Measurements from ENCODE around the gene GGA1.

Gene GGA1

DNA sequence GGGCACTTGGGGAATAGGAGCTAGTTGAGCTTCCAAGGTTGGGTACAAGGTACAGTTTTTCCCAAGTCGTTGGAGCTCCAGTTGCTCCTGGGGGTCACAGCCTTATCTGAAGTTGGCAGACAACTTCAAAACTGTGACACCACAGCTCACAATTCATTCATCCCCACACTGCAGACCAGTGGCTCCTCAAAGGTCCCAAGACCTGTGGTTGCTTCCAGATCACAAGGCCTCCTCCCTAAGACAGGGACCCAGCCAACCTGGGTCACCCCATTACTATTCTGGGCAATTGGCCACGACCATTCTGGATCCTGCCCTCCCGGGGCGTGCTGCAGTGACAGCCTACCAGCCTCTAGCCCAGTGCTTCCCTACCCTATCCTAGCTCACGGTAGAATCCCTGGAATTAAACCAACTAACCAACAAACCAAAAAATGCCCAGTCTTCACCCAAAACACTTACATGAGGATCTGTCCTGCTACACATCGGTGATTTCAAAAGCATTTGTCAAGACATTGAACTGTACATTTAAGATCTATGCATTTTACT is 49.0 kb downstream of the GGA1 start:
- H3K9me3 ChIP-seq (ENCODE audit: low read depth, low read length): no peaks in the 10 kb centered on the region
- peak overlapping the region; percentile 86 for H3K4me3 ChIP-seq
- TF ChIP-seq EZH2 (IDR thresholded peaks at IDR 0.05): no peak
- no peak for TF ChIP-seq FOXP2 (optimal IDR thresholded peaks at IDR 0.05; ENCODE audit: control extremely low read depth, extremely low read length, insufficient read depth)
- TF ChIP-seq POLR2AphosphoS5 (IDR thresholded peaks at IDR 0.05; ENCODE audit: borderline replicate concordance, low read depth, low read length): no peak
- peak overlapping the region; percentile 53 for H3K27ac ChIP-seq
- no peak for DNase-seq (ENCODE audit: low read depth, low spot score)
- H3K36me3 ChIP-seq (ENCODE audit: insufficient read depth, low read length): no peaks in the 10 kb centered on the region
- H3K9ac ChIP-seq (ENCODE audit: insufficient read length): peak overlapping the region; percentile 76

DNA sequence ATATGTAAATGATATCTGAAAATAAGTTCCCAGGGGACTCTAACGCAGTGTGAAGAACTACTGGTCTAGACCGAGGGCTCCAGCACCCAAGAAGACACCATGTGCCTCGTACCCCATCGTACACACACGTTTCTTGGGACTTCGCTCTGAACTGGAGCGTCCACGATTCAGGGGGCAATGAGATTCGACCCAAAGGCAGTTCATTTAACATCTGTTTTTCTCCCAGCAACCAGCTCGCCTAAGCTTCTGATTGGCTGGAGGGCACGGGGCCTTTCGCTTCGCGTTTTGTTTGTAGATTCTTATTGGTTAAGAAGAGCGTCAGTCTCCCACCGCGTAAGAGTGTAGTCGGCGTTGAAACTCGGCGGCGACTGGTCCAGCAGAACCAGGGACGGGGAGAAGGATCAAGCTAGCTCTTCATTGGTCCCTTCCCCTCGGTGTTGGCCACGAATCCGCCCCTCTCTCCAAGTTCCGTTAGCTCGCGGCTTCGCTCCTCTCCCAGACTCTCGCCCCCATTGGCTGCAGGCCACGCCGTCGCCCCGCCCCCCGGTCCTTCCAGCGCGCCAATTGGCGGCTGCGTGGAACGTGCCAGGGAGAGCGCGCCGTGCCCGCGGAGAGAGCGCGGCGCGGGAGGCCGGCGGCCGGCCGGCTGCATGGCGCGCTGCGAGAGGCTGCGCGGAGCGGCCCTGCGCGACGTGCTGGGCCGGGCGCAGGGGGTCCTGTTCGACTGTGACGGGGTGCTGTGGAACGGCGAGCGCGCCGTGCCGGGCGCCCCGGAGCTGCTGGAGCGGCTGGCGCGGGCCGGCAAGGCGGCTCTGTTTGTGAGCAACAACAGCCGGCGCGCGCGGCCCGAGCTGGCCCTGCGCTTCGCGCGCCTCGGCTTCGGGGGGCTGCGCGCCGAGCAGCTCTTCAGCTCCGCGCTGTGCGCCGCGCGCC is 49.8 kb downstream of the GGA1 start, which contains the start of gene PDXP:
PDXP (plus strand) TSS at position 591 of the 933 bp plus-strand sequence; CDS start at position 651, 60 bp downstream.
- Histone ChIP-seq H3K4me3 (peak within 1 kb of the TSS; percentile 90), H3K9me3 (ENCODE audit: low read depth, low read length) (no peaks in the 10 kb centered on the region), H3K9ac (ENCODE audit: insufficient read length) (peak within 1 kb of the TSS; percentile 76), H3K36me3 (ENCODE audit: insufficient read depth, low read length) (no peaks in the 10 kb centered on the region), H3K27ac (peak within 1 kb of the TSS; percentile 53)
- TF ChIP-seq POLR2AphosphoS5 (IDR thresholded peaks at IDR 0.05; ENCODE audit: borderline replicate concordance, low read depth, low read length): peak; percentile 68; the same call in 1 of the 2 replicates
- TF ChIP-seq FOXP2 (optimal IDR thresholded peaks at IDR 0.05; ENCODE audit: control extremely low read depth, extremely low read length, insufficient read depth): no peak
- TF ChIP-seq EZH2 (IDR thresholded peaks at IDR 0.05): no peak
- peak; percentile 99 for DNase-seq (ENCODE audit: low read depth, low spot score)

DNA sequence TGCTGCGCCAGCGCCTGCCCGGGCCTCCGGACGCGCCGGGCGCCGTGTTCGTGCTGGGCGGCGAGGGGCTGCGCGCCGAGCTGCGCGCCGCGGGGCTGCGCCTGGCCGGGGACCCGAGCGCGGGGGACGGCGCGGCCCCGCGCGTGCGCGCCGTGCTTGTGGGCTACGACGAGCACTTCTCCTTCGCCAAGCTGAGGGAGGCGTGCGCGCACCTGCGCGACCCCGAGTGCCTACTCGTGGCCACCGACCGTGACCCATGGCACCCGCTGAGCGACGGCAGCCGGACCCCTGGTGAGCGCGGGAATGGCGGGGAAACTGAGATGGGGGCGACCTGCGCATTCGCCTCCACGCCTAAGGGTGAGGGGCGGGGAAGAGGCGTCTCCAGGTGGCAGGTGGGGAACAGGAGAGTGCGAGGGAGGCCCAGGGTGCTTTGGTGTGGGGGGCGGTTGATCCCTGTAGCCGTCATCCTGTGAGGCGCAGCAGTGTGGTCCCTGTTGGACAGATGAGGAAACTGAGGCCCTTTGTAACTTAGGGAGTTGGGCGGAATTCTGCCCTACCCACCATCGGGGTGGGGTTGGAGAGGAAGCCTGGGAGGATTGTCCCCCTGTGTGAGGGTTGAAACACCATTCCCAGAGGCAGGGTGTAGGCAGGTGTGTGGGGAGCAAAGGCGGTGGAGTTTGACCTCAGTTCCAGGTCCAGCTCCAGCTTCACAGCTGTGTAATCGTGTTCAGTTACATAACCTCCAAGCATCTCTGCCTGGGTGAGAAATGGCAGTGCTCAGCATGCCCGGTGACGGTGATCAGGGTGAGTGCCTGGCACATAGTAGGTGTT is 50.6 kb downstream of the GGA1 start:
- no peak for TF ChIP-seq FOXP2 (optimal IDR thresholded peaks at IDR 0.05; ENCODE audit: control extremely low read depth, extremely low read length, insufficient read depth)
- no peak for TF ChIP-seq EZH2 (IDR thresholded peaks at IDR 0.05)
- no peak for TF ChIP-seq POLR2AphosphoS5 (IDR thresholded peaks at IDR 0.05; ENCODE audit: borderline replicate concordance, low read depth, low read length)
- Histone ChIP-seq H3K9me3 (ENCODE audit: low read depth, low read length) (no peaks in the 10 kb centered on the region), H3K27ac (no peak overlapping the region; the same call in 1 of the 2 replicates), H3K4me3 (peak overlapping the region; percentile 90), H3K36me3 (ENCODE audit: insufficient read depth, low read length) (no peaks in the 10 kb centered on the region), H3K9ac (ENCODE audit: insufficient read length) (peak overlapping the region; percentile 76)
- DNase-seq (ENCODE audit: low read depth, low spot score): no peak

DNA sequence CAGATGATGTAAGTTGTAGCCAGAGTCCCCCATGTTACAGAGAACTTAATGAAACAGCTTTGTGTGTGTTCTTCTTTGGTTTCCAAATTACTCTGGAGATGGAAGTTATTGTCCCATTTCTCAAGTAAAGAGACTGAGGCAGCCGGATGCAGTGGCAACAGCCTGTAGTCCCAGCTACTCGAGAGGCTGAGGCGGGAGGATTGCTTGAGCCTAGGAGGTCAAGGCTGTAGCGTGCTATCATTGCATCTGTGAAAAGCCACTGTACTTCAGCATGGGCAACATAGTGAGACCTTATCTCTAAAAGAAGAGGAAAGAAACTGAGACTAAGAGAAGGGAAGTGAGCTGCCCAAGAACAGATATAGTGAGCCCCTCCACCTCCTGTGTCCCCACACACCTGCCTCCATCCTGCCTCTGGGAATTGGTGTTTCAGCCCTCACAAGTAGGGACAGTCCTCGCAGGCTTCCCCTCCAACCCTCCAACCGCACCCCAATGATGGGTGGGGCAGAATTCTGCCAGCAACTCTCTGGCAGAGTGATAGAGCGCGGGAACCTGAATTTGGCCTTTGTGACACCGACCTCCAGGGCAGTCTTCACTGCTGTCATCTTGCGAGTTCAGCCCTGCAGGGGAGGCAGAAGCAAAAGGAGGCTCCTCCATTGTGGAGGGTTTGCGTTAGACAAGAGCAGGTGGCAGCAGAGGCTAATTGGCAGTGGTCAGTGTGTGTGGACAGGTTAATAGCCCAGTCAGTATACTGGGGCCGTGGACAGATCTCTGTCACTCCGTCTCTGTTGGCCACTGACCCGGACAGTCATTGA is 51.5 kb downstream of the GGA1 start:
- no peaks in the 10 kb centered on the region for H3K9me3 ChIP-seq (ENCODE audit: low read depth, low read length)
- H3K36me3 ChIP-seq (ENCODE audit: insufficient read depth, low read length): no peaks in the 10 kb centered on the region; the same call in 1 of the 2 replicates
- no peak for TF ChIP-seq FOXP2 (optimal IDR thresholded peaks at IDR 0.05; ENCODE audit: control extremely low read depth, extremely low read length, insufficient read depth)
- H3K27ac ChIP-seq: no peak overlapping the region
- DNase-seq (ENCODE audit: low read depth, low spot score): no peak
- H3K9ac ChIP-seq (ENCODE audit: insufficient read length): peak overlapping the region; percentile 76
- peak overlapping the region; percentile 90 for H3K4me3 ChIP-seq

DNA sequence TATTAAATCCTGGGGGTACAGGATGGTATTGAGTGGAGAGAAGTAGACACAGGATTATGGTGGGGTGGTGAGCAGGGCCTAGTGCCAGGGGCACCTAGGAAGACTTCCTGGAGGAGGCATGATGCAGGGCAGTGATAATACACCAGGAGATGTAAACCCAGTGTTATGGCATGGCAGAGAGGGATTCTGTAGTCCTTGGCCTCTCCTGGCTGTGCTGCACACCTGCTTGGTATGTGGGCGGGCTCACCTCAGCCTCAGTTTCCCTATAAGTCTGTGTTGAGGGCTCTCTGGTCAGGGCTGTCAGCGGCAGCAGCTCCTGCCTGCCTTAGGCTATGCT is 52.0 kb downstream of the GGA1 start:
- no peak overlapping the region for H3K9ac ChIP-seq (ENCODE audit: insufficient read length)
- no peak overlapping the region for H3K27ac ChIP-seq
- H3K4me3 ChIP-seq: peak overlapping the region; percentile 90; the same call in 1 of the 2 replicates

DNA sequence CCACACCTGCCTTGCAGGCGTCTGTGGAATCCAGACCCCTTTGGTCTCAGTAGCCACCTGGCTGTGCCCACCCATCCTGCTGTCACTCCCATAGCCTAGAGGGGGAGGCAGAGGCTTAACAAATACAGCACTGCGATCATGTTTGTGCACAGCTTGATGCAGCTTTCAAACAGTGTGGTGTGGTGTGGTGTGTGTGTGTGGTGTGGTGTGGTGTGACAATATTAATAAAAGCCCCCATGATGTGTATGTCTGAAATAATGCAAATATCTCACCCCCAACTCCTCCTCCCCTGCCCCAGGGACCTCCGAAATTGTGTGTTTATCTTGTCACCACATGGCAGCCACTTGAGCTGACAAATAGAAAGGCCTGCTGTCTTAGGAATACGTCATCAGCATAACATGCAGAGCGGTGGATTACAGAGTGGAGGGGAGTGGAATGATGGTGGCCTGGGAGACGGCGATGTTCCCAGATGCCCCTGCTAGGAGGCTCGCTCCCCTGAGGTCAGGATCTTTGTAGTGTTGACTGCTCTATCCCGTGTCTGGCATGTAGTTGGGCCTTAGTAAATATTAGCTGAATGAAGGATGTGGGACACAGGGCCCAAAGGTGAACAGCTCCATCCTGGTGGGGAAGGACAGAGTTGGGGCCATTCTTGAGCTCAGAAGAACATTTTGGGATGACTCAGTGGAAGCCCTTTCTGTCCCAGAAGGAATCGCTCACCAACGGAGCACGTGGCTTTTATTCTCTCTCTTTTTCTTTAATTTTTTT is 52.7 kb downstream of the GGA1 start:
- DNase-seq (ENCODE audit: low read depth, low spot score): no peak
- H3K4me3 ChIP-seq: 0 out of 2 replicates have a peak overlapping the region, but pooled peaks have one; percentile 5
- H3K36me3 ChIP-seq (ENCODE audit: insufficient read depth, low read length): peaks cover 10% of the 10 kb centered on the region
- TF ChIP-seq POLR2AphosphoS5 (IDR thresholded peaks at IDR 0.05; ENCODE audit: borderline replicate concordance, low read depth, low read length) (no peak), FOXP2 (optimal IDR thresholded peaks at IDR 0.05; ENCODE audit: control extremely low read depth, extremely low read length, insufficient read depth) (no peak), EZH2 (IDR thresholded peaks at IDR 0.05) (no peak)
- no peak overlapping the region for H3K9ac ChIP-seq (ENCODE audit: insufficient read length)
- H3K9me3 ChIP-seq (ENCODE audit: low read depth, low read length): no peaks in the 10 kb centered on the region
- H3K27ac ChIP-seq: no peak overlapping the region

More for the DNA sequence above, 52.0 kb downstream of the GGA1 start:
- TF ChIP-seq EZH2 (IDR thresholded peaks at IDR 0.05): no peak
- no peak for TF ChIP-seq FOXP2 (optimal IDR thresholded peaks at IDR 0.05; ENCODE audit: control extremely low read depth, extremely low read length, insufficient read depth)
- TF ChIP-seq POLR2AphosphoS5 (IDR thresholded peaks at IDR 0.05; ENCODE audit: borderline replicate concordance, low read depth, low read length): no peak
- Histone ChIP-seq H3K36me3 (ENCODE audit: insufficient read depth, low read length) (peaks cover 3% of the 10 kb centered on the region; the same call in 1 of the 2 replicates), H3K9me3 (ENCODE audit: low read depth, low read length) (no peaks in the 10 kb centered on the region)
- DNase-seq (ENCODE audit: low read depth, low spot score): no peak

DNA sequence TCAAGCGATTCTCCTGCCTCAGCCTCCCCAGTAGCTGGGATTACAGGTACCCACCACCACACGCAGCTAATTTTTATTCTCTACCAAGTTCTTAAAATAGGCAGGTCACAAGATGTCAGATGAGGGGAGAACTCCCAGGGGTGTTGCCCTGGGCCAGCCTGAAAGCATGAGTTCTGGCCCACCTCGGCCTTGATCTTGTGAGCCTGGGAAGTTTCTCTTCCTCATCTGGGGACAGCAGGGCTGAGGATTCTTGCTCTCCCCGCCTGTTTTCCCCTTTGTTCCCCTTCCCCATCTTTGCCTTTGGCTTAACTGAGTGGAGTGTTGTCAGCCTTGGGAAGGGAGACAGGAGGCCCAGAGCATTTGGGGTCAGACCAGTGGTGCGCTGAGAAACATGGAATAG is 53.4 kb downstream of the GGA1 start:
- no peak overlapping the region for H3K27ac ChIP-seq
- TF ChIP-seq EZH2 (IDR thresholded peaks at IDR 0.05) (no peak), FOXP2 (optimal IDR thresholded peaks at IDR 0.05; ENCODE audit: control extremely low read depth, extremely low read length, insufficient read depth) (no peak), POLR2AphosphoS5 (IDR thresholded peaks at IDR 0.05; ENCODE audit: borderline replicate concordance, low read depth, low read length) (no peak)
- no peak overlapping the region for H3K4me3 ChIP-seq
- peaks cover 15% of the 10 kb centered on the region for H3K36me3 ChIP-seq (ENCODE audit: insufficient read depth, low read length)
- no peaks in the 10 kb centered on the region for H3K9me3 ChIP-seq (ENCODE audit: low read depth, low read length)
- no peak for DNase-seq (ENCODE audit: low read depth, low spot score)
- no peak overlapping the region for H3K9ac ChIP-seq (ENCODE audit: insufficient read length)
